Measurements from ENCODE around the gene BCS1L.

DNA sequence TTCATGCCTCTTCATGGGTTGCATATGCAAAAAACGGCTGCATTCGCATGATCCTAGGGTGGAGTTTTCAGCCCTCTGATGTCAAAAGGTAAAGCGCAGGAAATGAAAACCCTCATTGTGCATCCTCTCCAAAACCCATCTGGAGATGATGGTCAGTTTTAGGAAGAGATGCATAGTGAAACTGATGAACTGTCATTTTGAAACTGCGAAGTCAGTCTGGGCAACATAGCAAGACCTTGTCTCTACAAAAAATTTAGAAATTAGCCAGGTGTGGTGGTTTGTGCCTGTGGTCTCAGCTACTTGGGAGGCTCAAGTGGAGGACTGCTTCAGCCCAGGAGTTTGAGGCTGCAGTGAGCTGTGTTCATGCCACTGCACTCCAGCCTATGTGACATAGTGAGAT is 48.6 kb downstream of the BCS1L start:
- TF ChIP-seq POLR2A (IDR thresholded peaks at IDR 0.05; ENCODE audit: low read depth, low read length) (no peak), TAF1 (IDR thresholded peaks at IDR 0.05; ENCODE audit: low read depth, low read length) (no peak), SPI1 (IDR thresholded peaks at IDR 0.05; ENCODE audit: low read depth, low read length) (no peak), POLR2AphosphoS5 (IDR thresholded peaks at IDR 0.05; ENCODE audit: low read depth, low read length) (no peak)
